ENCODE measurements around the gene ZC3H7A. TPM values are rescaled to one million over a fixed set of nuclear protein-coding genes. Genes with fewer than 3 reads are reported as not detected.
"Not testable (repeated sequence)": the region's sequence is repeated elsewhere in the genome, so short reads cannot be mapped to it uniquely, and the experiment has no call there.

Gene ZC3H7A
- total and polyA plus RNA-seq, 2 donors (not counting 1 experiment from before 2014, with no cell fraction given): 48.9 to 52.8 TPM

DNA sequence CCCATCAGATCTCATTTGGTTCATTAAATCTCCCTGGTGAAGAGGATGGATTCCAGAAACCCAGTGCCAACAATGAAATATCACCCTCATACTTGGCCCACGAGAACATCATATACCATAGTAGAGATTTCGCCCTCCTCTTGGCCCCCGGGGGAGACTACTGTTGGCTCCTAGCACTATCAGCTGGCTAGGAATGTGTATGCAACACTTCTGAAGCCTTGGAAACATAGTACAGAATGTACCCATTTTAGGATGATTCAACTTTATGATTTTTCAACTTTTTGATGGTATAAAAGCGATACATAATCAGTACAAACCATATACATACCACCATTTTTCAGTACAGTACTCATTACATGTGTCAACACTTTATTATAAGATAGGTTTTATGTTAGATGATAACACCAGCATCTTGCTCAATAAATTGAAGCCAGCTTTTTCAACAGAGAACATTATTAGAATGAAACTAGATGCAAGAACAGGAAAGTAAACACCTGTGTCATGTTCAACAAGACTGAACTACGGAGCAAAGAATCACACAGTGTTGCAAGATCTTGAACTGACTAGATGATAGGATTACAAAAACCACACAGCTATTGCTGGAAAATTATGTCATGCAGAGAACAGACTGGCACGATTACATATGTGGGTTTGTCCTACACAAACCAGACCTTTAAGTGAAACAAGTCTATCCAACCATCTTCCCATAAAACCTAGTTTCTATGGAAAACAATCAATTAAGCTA, 37.1 kb upstream of the ZC3H7A start:
- no peak overlapping the region for H3K4me2 ChIP-seq (ENCODE audit: extremely low read depth, insufficient read depth, low read length)
- peaks cover 5% of the 10 kb centered on the region for H3K36me3 ChIP-seq (ENCODE audit: control insufficient read depth, insufficient read depth, low read length)
- H4K20me1 ChIP-seq (ENCODE audit: control insufficient read depth, extremely low read depth, insufficient read depth, low read length): no peaks in the 10 kb centered on the region
- H3K4me1 ChIP-seq (ENCODE audit: control insufficient read depth, extremely low read depth, insufficient read depth, low read length): peaks cover 11% of the 10 kb centered on the region
- no peaks in the 10 kb centered on the region for H3K27me3 ChIP-seq (ENCODE audit: control insufficient read depth, insufficient read depth, low read length)
- H3K27ac ChIP-seq (ENCODE audit: insufficient read depth, low read length): no peak overlapping the region
- H2AFZ ChIP-seq (ENCODE audit: low read length): no peak overlapping the region
- TF ChIP-seq, protein P1, sequence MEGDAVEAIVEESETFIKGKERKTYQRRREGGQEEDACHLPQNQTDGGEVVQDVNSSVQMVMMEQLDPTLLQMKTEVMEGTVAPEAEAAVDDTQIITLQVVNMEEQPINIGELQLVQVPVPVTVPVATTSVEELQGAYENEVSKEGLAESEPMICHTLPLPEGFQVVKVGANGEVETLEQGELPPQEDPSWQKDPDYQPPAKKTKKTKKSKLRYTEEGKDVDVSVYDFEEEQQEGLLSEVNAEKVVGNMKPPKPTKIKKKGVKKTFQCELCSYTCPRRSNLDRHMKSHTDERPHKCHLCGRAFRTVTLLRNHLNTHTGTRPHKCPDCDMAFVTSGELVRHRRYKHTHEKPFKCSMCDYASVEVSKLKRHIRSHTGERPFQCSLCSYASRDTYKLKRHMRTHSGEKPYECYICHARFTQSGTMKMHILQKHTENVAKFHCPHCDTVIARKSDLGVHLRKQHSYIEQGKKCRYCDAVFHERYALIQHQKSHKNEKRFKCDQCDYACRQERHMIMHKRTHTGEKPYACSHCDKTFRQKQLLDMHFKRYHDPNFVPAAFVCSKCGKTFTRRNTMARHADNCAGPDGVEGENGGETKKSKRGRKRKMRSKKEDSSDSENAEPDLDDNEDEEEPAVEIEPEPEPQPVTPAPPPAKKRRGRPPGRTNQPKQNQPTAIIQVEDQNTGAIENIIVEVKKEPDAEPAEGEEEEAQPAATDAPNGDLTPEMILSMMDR (conservative IDR thresholded peaks at IDR 0.05 in 1 of 2, IDR thresholded peaks at IDR 0.05 in 1 of 2; ENCODE audit: low read depth in 1 of 2, low read length in 2 of 2): no peak
- no peak for TF ChIP-seq EZH2 (IDR thresholded peaks at IDR 0.05; ENCODE audit: low read length, missing control alignments)
- no peaks in the 10 kb centered on the region for H3K9me3 ChIP-seq (ENCODE audit: control insufficient read depth, insufficient read depth, low read depth, low read length)
- no peaks in the 10 kb centered on the region for H3K79me2 ChIP-seq (ENCODE audit: control insufficient read depth, insufficient read depth, low read length)
- no peak overlapping the region for H3K9ac ChIP-seq (ENCODE audit: insufficient read depth, low read length)
- no peak overlapping the region for H3K4me3 ChIP-seq (replicated peaks in 1 of 4; ENCODE audit: control extremely low read depth in 1 of 4, insufficient read depth in 1 of 4, low read depth in 3 of 4, low read length in 4 of 4)
- peak; percentile 75 to 92 for DNase-seq (ENCODE audit: low read depth in 2 of 2)

DNA sequence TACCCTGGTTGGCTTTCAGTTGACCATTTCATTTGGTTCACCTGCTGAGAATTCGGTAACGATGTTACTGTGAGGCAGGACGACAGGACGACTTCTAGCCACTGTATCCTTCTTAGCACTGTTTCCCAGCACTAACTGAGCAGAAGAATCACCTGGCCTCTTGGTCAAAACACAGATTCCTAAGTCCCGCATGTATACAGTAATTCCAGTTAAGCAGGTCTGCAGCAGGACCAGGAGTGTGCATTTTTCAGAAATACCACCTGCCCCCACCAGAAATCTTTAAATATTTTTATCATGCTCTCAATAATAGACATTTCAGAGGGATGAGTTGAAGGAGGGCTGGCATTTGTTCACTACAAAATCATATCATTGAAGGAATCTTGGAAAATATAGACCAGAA, 31.6 kb upstream of the ZC3H7A start:
- no peak overlapping the region for H3K9ac ChIP-seq (ENCODE audit: insufficient read depth, low read length)
- no peak overlapping the region for H3K27ac ChIP-seq (ENCODE audit: insufficient read depth, low read length)
- TF ChIP-seq, protein P1 (conservative IDR thresholded peaks at IDR 0.05 in 1 of 2, IDR thresholded peaks at IDR 0.05 in 1 of 2; ENCODE audit: low read depth in 1 of 2, low read length in 2 of 2): no peak
- TF ChIP-seq EZH2 (IDR thresholded peaks at IDR 0.05; ENCODE audit: low read length, missing control alignments): no peak

GRCh38 chr16:11825520-11826165, 28.6 kb upstream of the ZC3H7A start:
- H3K36me3 ChIP-seq (ENCODE audit: control insufficient read depth, insufficient read depth, low read length); H3K4me3 ChIP-seq (replicated peaks in 1 of 4; ENCODE audit: control extremely low read depth in 1 of 4, insufficient read depth in 1 of 4, low read depth in 3 of 4, low read length in 4 of 4); H3K4me2 ChIP-seq (ENCODE audit: extremely low read depth, insufficient read depth, low read length); H3K27ac ChIP-seq (ENCODE audit: insufficient read depth, low read length); H3K9ac ChIP-seq (ENCODE audit: insufficient read depth, low read length); H2AFZ ChIP-seq (ENCODE audit: low read length); H3K4me1 ChIP-seq (ENCODE audit: control insufficient read depth, extremely low read depth, insufficient read depth, low read length); H3K9me3 ChIP-seq (ENCODE audit: control insufficient read depth, insufficient read depth, low read depth, low read length); H3K79me2 ChIP-seq (ENCODE audit: control insufficient read depth, insufficient read depth, low read length); H4K20me1 ChIP-seq (ENCODE audit: control insufficient read depth, extremely low read depth, insufficient read depth, low read length); H3K27me3 ChIP-seq (ENCODE audit: control insufficient read depth, insufficient read depth, low read length); DNase-seq (ENCODE audit: low read depth in 2 of 2): not testable (repeated sequence)

More for the DNA sequence above, 31.6 kb upstream of the ZC3H7A start:
- H3K9me3 ChIP-seq (ENCODE audit: control insufficient read depth, insufficient read depth, low read depth, low read length): no peaks in the 10 kb centered on the region
- no peak overlapping the region for H2AFZ ChIP-seq (ENCODE audit: low read length)
- H3K4me1 ChIP-seq (ENCODE audit: control insufficient read depth, extremely low read depth, insufficient read depth, low read length): no peaks in the 10 kb centered on the region
- H3K36me3 ChIP-seq (ENCODE audit: control insufficient read depth, insufficient read depth, low read length): no peaks in the 10 kb centered on the region
- H3K27me3 ChIP-seq (ENCODE audit: control insufficient read depth, insufficient read depth, low read length): no peaks in the 10 kb centered on the region
- H3K79me2 ChIP-seq (ENCODE audit: control insufficient read depth, insufficient read depth, low read length): no peaks in the 10 kb centered on the region
- DNase-seq (ENCODE audit: low read depth in 2 of 2): no peak
- H3K4me3 ChIP-seq (replicated peaks in 1 of 4; ENCODE audit: control extremely low read depth in 1 of 4, insufficient read depth in 1 of 4, low read depth in 3 of 4, low read length in 4 of 4): no peak overlapping the region
- no peaks in the 10 kb centered on the region for H4K20me1 ChIP-seq (ENCODE audit: control insufficient read depth, extremely low read depth, insufficient read depth, low read length)
- H3K4me2 ChIP-seq (ENCODE audit: extremely low read depth, insufficient read depth, low read length): no peak overlapping the region
